ENCODE measurements around the gene RASSF8. TPM values are rescaled to one million over a fixed set of nuclear protein-coding genes. Genes with fewer than 3 reads are reported as not detected.

The RASSF8 gene
- total and polyA plus RNA-seq, 2 donors (not counting 3 experiments of a cell fraction or from before 2014, with no cell fraction given): 11.1 to 59.3 TPM

GRCh38 chr12:26106347-26106746 is 147.9 kb downstream of the RASSF8 start:
- ChIA-PET POLR2A (no interaction called here), CTCF (interaction anchor here (2.2 kb wide), 1 partner anchor 9 kb away, joined by 6 read pairs; no protein-coding TSS in a partner anchor)
- no peaks in the 10 kb centered on the region for H3K4me1 ChIP-seq (ENCODE audit: control insufficient read depth, extremely low read depth, insufficient read depth, low read length)
- TF ChIP-seq MYC (IDR thresholded peaks at IDR 0.05; ENCODE audit: low read depth, low read length) (no peak), EZH2 (IDR thresholded peaks at IDR 0.05; ENCODE audit: borderline replicate concordance, low read depth, low read length, severe bottlenecking) (no peak), FOS (IDR thresholded peaks at IDR 0.05; ENCODE audit: borderline replicate concordance, insufficient read depth, low read length) (no peak), MAX (IDR thresholded peaks at IDR 0.05; ENCODE audit: insufficient read depth, insufficient read length) (no peak)
- no peak overlapping the region for H3K27ac ChIP-seq (ENCODE audit: insufficient read depth, low read depth, low read length)
- FAIRE-seq (no peak), DNase-seq (ENCODE audit: low read depth, low spot score) (no peak)
- no peak overlapping the region for H3K4me3 ChIP-seq (replicated peaks in 1 of 3; ENCODE audit: insufficient read depth in 1 of 3, low read depth in 1 of 3, low read length in 3 of 3)
- no peaks in the 10 kb centered on the region for H3K79me2 ChIP-seq (ENCODE audit: control insufficient read depth, insufficient read depth, low read length)
- H3K4me2 ChIP-seq (ENCODE audit: insufficient read depth, low read length): no peak overlapping the region
- intact Hi-C loops (cut with micrococcal nuclease): no loop called here
- H2AFZ ChIP-seq (ENCODE audit: low read depth, low read length): no peak overlapping the region
- dilution Hi-C loops (cut with MboI; ENCODE audit: extremely low pct_ligation_motif_present, low sequenced_read_pairs): no loop called here
- H3K9ac ChIP-seq (replicated peaks; ENCODE audit: extremely low read depth, insufficient read depth, low read length): no peak overlapping the region
- no peaks in the 10 kb centered on the region for H3K27me3 ChIP-seq (ENCODE audit: control insufficient read depth in 2 of 2, insufficient read depth in 2 of 2, low read length in 2 of 2)
- no peaks in the 10 kb centered on the region for H3K9me1 ChIP-seq (replicated peaks; ENCODE audit: control insufficient read depth, extremely low read depth, insufficient read depth, low read length)
- H3K36me3 ChIP-seq (ENCODE audit: control insufficient read depth in 2 of 2, extremely low read depth in 1 of 2, insufficient read depth in 2 of 2, low read length in 2 of 2): no peaks in the 10 kb centered on the region
- H4K20me1 ChIP-seq (replicated peaks; ENCODE audit: control insufficient read depth, extremely low read depth, insufficient read depth, low read length): no peaks in the 10 kb centered on the region
- no TSS peak for BruUV-seq (replicated peaks)
- no peaks in the 10 kb centered on the region for H3K9me3 ChIP-seq (replicated peaks; ENCODE audit: control insufficient read depth, insufficient read depth, low read length)

- intact Hi-C loops (cut with micrococcal nuclease): no loop called here
- BruUV-seq (replicated peaks): no TSS peak
These were observed 150.4 kb downstream of the RASSF8 start for GRCh38 chr12:26108915-26109314.

More at GRCh38 chr12:26108915-26109314, 150.4 kb downstream of the RASSF8 start:
- Histone ChIP-seq H3K27ac (ENCODE audit: insufficient read depth, low read depth, low read length) (no peak overlapping the region), H3K4me1 (ENCODE audit: control insufficient read depth, extremely low read depth, insufficient read depth, low read length) (peaks cover 8% of the 10 kb centered on the region), H2AFZ (ENCODE audit: low read depth, low read length) (no peak overlapping the region), H4K20me1 (replicated peaks; ENCODE audit: control insufficient read depth, extremely low read depth, insufficient read depth, low read length) (no peaks in the 10 kb centered on the region), H3K79me2 (ENCODE audit: control insufficient read depth, insufficient read depth, low read length) (no peaks in the 10 kb centered on the region), H3K36me3 (ENCODE audit: control insufficient read depth in 2 of 2, extremely low read depth in 1 of 2, insufficient read depth in 2 of 2, low read length in 2 of 2) (no peaks in the 10 kb centered on the region), H3K4me3 (replicated peaks in 1 of 3; ENCODE audit: insufficient read depth in 1 of 3, low read depth in 1 of 3, low read length in 3 of 3) (no peak overlapping the region), H3K9me3 (replicated peaks; ENCODE audit: control insufficient read depth, insufficient read depth, low read length) (no peaks in the 10 kb centered on the region), H3K9ac (replicated peaks; ENCODE audit: extremely low read depth, insufficient read depth, low read length) (no peak overlapping the region), H3K27me3 (ENCODE audit: control insufficient read depth in 2 of 2, insufficient read depth in 2 of 2, low read length in 2 of 2) (no peaks in the 10 kb centered on the region), H3K9me1 (replicated peaks; ENCODE audit: control insufficient read depth, extremely low read depth, insufficient read depth, low read length) (no peaks in the 10 kb centered on the region), H3K4me2 (ENCODE audit: insufficient read depth, low read length) (no peak overlapping the region)
- CTCF ChIA-PET: interaction anchor here (0.8 to 1.1 kb wide), 2 partner anchors 10 to 11 kb away, joined by 3 read pairs; no protein-coding TSS in a partner anchor
- no peak for TF ChIP-seq MYC (IDR thresholded peaks at IDR 0.05; ENCODE audit: low read depth, low read length)
- TF ChIP-seq POLR2A (IDR thresholded peaks at IDR 0.05; ENCODE audit: low read depth, low read length): no peak
- no peak for TF ChIP-seq POLR2AphosphoS5 (IDR thresholded peaks at IDR 0.05; ENCODE audit: insufficient read depth, low read depth, low read length)
- TF ChIP-seq JUN (IDR thresholded peaks at IDR 0.05; ENCODE audit: borderline replicate concordance, insufficient read depth, insufficient read length, low read depth): no peak
- TF ChIP-seq MAX (IDR thresholded peaks at IDR 0.05; ENCODE audit: insufficient read depth, insufficient read length): no peak
- TF ChIP-seq GATA2 (IDR thresholded peaks at IDR 0.05; ENCODE audit: insufficient read depth, insufficient read length, low read depth, low read length): no peak
- TF ChIP-seq FOS (IDR thresholded peaks at IDR 0.05; ENCODE audit: borderline replicate concordance, insufficient read depth, low read length): no peak
- TF ChIP-seq EZH2 (IDR thresholded peaks at IDR 0.05; ENCODE audit: borderline replicate concordance, low read depth, low read length, severe bottlenecking): no peak
- TF ChIP-seq CTCF (IDR thresholded peaks at IDR 0.05; ENCODE audit: extremely low read depth in 1 of 2, insufficient read depth in 1 of 2, low read depth in 1 of 2, low read length in 2 of 2): no peak
- POLR2A ChIA-PET: no interaction called here
- no peak for FAIRE-seq
- dilution Hi-C loops (cut with MboI; ENCODE audit: extremely low pct_ligation_motif_present, low sequenced_read_pairs): no loop called here
- no peak for DNase-seq (ENCODE audit: low read depth, low spot score)

Data from endothelial cell of umbilical vein (primary cell).